Renal pelvis (tissue), 12 donors: ENCODE data around the gene ATP9A. TPM values are rescaled to one million over a fixed set of nuclear protein-coding genes. Genes with fewer than 3 reads are reported as not detected.
"Not testable (repeated sequence)": the region's sequence is repeated elsewhere in the genome, so short reads cannot be mapped to it uniquely, and the experiment has no call there.

Experiments used
- DNase-seq: peaks from one replicate; pipeline ENCODE4 v3.0.0-alpha.2; 2013
- long read RNA-seq, 16 experiments: transcript quantifications; one replicate each; lab custom pipeline, GENCODE V29; 2026
- polyA plus RNA-seq, 3 donors: library from polyadenylated mRNA; unstranded; fragments of 120-200 nt; gene quantifications; one replicate each; pipeline ENCODE4 v1.2.1, GENCODE V29; 2013; ENCODE audit not compliant: insufficient read length in 3 of 3

Gene ATP9A, protein sequence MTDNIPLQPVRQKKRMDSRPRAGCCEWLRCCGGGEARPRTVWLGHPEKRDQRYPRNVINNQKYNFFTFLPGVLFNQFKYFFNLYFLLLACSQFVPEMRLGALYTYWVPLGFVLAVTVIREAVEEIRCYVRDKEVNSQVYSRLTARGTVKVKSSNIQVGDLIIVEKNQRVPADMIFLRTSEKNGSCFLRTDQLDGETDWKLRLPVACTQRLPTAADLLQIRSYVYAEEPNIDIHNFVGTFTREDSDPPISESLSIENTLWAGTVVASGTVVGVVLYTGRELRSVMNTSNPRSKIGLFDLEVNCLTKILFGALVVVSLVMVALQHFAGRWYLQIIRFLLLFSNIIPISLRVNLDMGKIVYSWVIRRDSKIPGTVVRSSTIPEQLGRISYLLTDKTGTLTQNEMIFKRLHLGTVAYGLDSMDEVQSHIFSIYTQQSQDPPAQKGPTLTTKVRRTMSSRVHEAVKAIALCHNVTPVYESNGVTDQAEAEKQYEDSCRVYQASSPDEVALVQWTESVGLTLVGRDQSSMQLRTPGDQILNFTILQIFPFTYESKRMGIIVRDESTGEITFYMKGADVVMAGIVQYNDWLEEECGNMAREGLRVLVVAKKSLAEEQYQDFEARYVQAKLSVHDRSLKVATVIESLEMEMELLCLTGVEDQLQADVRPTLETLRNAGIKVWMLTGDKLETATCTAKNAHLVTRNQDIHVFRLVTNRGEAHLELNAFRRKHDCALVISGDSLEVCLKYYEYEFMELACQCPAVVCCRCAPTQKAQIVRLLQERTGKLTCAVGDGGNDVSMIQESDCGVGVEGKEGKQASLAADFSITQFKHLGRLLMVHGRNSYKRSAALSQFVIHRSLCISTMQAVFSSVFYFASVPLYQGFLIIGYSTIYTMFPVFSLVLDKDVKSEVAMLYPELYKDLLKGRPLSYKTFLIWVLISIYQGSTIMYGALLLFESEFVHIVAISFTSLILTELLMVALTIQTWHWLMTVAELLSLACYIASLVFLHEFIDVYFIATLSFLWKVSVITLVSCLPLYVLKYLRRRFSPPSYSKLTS
- polyA plus RNA-seq = 10 to 100 TPM; 55.8 to 60.1 (median 56.9) TPM
- long read RNA-seq, donor 1, full-length matches to known transcripts = 2 of 2 reads
- long read RNA-seq, donor 1, partial matches to known transcripts = 0 of 2 reads
- long read RNA-seq, donor 1, other reads (novel, unspliced or antisense) = 0 of 2 reads
- long read RNA-seq, donor 2, full-length matches to known transcripts = 4 of 4 reads
- long read RNA-seq, donor 2, partial matches to known transcripts = 0 of 4 reads
- long read RNA-seq, donor 2, other reads (novel, unspliced or antisense) = 0 of 4 reads
- long read RNA-seq, donor 3, full-length matches to known transcripts = 2 of 2 reads
- long read RNA-seq, donor 3, partial matches to known transcripts = 0 of 2 reads
- long read RNA-seq, donor 3, other reads (novel, unspliced or antisense) = 0 of 2 reads
- long read RNA-seq, donor 4, full-length matches to known transcripts = 4 of 4 reads
- long read RNA-seq, donor 4, partial matches to known transcripts = 0 of 4 reads
- long read RNA-seq, donor 4, other reads (novel, unspliced or antisense) = 0 of 4 reads
- long read RNA-seq, donor 5, full-length matches to known transcripts = 2 of 2 reads
- long read RNA-seq, donor 5, partial matches to known transcripts = 0 of 2 reads
- long read RNA-seq, donor 5, other reads (novel, unspliced or antisense) = 0 of 2 reads
- long read RNA-seq, donor 6, full-length matches to known transcripts = 6 of 6 reads
- long read RNA-seq, donor 6, partial matches to known transcripts = 0 of 6 reads
- long read RNA-seq, donor 6, other reads (novel, unspliced or antisense) = 0 of 6 reads
- long read RNA-seq, donor 7, full-length matches to known transcripts = 3 of 11 reads
- long read RNA-seq, donor 7, partial matches to known transcripts = 8 of 11 reads
- long read RNA-seq, donor 7, other reads (novel, unspliced or antisense) = 0 of 11 reads
- long read RNA-seq, donor 8 = 0 reads
- long read RNA-seq, donor 9, full-length matches to known transcripts = 5 of 11 reads
- long read RNA-seq, donor 9, partial matches to known transcripts = 6 of 11 reads
- long read RNA-seq, donor 9, other reads (novel, unspliced or antisense) = 0 of 11 reads
- long read RNA-seq, donor 10, full-length matches to known transcripts = 1 of 6 reads
- long read RNA-seq, donor 10, partial matches to known transcripts = 5 of 6 reads
- long read RNA-seq, donor 10, other reads (novel, unspliced or antisense) = 0 of 6 reads
- long read RNA-seq, donor 11, full-length matches to known transcripts = 3 of 3 reads
- long read RNA-seq, donor 11, partial matches to known transcripts = 0 of 3 reads
- long read RNA-seq, donor 11, other reads (novel, unspliced or antisense) = 0 of 3 reads
- long read RNA-seq, donor 12, full-length matches to known transcripts = 2 of 2 reads
- long read RNA-seq, donor 12, partial matches to known transcripts = 0 of 2 reads
- long read RNA-seq, donor 12, other reads (novel, unspliced or antisense) = 0 of 2 reads
- long read RNA-seq, donor 13, full-length matches to known transcripts = 1 of 1 reads
- long read RNA-seq, donor 13, partial matches to known transcripts = 0 of 1 reads
- long read RNA-seq, donor 13, other reads (novel, unspliced or antisense) = 0 of 1 reads
- long read RNA-seq, donor 14, full-length matches to known transcripts = 8 of 23 reads
- long read RNA-seq, donor 14, partial matches to known transcripts = 15 of 23 reads
- long read RNA-seq, donor 14, other reads (novel, unspliced or antisense) = 0 of 23 reads
- long read RNA-seq, donor 15, full-length matches to known transcripts = 5 of 11 reads
- long read RNA-seq, donor 15, partial matches to known transcripts = 6 of 11 reads
- long read RNA-seq, donor 15, other reads (novel, unspliced or antisense) = 0 of 11 reads
- long read RNA-seq, donor 16, full-length matches to known transcripts = 4 of 4 reads
- long read RNA-seq, donor 16, partial matches to known transcripts = 0 of 4 reads
- long read RNA-seq, donor 16, other reads (novel, unspliced or antisense) = 0 of 4 reads

DNA sequence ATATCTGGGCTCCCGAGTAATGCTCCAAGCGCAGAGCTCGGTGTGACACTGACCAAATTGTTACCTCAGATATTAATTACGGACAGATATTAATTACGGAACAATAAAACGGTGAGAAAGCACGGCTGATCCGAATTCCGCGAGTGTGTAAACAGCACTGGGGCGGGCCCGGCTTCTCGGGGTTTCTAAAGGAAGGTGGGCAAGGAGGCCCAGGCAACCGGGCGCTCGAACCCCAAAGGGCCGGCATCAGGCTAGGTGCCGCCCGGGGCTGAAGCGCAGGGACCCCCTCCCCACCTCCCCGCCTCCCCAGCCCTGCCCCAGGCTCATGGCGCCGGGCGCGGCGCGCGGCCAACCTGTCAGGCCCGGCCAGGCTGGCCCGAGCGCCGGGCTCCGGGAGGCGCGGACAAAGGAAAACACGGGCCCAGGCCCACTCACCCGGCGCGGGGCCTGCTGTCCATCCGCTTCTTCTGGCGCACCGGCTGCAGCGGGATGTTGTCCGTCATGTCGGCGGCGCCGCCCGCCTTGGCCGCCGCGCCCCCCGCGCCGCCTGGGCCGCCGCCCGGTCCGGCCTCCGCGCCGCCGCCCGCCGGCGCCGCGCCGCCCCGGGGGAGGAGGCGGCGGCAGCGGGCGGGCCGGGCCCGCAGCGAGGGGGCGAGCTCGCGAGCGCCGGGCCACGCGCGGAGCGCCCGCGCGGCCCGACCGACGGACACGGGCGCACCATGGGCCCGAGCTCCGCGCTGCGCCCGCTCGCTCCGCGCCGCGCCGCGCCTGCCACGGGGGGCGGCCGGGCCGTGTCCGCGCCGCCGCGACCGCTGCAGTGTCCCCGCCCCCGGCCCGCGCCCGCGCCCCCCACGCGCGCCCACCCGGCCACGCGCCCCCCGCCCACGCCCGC lies at the start of gene ATP9A:
TSS of gene ATP9A (minus strand) at position 524 of the 892 bp plus-strand sequence. CDS start at position 503, 21 bp downstream.
- DNase-seq = no peak

- DNase-seq = not testable (repeated sequence)
Measured at GRCh38 chr20:51816856-51817255, 48.7 kb upstream of the ATP9A start.

- no peak for DNase-seq
Measured at GRCh38 chr20:51815383-51816076, 47.3 kb upstream of the ATP9A start.

DNA sequence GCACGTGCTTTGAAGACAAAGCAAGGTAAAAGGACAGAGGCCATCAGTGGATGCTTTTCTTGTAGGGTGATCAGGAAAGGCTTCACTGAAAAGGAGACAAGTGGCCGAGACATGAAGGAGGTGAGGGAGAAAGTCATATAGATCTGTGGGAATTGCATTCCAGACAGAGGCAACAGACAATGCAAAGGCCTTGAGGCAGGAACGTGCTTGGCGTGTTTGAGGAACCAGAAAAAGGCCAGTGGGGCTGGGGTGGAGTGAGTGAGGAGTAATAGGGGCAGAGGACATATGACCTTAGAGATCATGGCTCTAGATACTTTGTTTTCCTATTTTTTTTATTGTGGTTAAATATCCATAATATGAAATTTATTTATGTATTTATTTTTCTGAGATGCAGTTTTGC lies 44.7 kb upstream of the ATP9A start:
- DNase-seq = no peak

DNA sequence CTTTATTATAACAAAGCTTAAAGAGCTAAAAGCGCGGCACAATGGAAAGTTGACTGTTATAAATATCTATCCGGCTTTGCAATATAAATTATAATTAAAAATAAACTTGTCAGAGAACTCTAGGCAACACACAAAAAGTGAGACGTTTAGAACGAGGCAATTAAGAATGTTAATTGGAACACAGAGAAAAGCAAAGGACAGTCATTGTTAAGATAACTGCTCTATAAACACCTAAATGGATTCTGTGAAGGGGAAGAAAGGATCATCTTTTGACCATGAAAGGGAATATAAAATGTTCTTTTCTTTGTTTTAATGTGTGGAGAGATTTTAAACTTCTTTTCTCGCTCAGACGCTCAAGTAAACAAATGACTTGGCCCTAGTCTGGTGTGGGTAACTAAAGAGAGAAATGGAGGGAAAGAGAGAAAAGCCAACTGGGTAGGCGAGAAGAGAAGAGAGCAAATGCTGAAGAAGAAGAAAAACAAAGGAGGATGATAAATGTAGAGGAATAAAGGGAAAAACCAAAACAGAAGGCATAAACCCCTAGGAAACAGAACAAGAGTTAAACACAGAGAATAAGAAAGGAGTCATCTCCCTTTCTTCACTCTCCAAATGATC lies 43.4 kb upstream of the ATP9A start:
- no peak for DNase-seq

- no peak for DNase-seq
Measured at GRCh38 chr20:51811042-51811355, 42.8 kb upstream of the ATP9A start.

DNA sequence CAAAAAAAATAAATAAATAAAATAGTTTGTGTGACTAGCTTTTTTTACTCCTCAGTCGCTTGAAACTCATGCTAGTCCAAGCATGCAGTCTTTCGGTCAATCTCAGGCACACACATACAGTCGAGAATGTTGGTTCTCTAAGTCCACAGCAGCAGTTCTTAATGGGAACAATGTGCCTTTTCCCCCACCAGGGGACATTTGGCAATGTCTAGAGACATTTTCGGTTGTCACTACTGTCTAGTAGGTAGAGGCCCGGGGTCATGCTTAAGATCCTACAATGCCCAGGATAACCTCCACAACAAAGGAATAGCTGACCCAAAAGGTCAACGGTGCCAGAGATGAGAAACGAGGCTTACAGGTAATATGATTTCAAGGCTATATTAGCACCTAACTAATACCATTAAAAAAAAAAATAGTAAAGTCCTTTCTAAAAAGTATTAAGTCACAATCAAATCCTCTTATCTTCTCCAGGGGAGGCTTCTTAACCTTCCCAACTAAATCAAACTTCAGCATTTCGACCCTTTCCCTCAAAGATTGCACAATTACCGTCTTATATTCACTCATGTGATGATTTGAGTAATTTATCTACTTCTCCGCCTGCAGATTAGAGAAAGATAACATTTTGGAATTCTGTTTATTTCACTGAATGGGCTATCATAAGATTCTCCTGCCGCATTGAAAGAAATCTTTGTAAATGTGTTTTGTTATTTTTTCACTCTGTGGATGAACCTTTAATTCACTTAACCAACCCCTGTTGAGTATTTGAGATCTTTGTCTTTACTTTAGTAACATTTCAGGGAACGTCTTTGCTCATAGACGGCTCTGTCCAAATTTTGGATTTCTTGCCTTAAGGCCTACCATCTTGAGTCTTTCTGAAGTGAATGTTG lies 42.2 kb upstream of the ATP9A start:
- no peak for DNase-seq

- no peak for DNase-seq
Measured at GRCh38 chr20:51807720-51808250, 39.6 kb upstream of the ATP9A start.

GRCh38 chr20:51804754-51805153 lies 36.6 kb upstream of the ATP9A start:
- DNase-seq = no peak

DNA sequence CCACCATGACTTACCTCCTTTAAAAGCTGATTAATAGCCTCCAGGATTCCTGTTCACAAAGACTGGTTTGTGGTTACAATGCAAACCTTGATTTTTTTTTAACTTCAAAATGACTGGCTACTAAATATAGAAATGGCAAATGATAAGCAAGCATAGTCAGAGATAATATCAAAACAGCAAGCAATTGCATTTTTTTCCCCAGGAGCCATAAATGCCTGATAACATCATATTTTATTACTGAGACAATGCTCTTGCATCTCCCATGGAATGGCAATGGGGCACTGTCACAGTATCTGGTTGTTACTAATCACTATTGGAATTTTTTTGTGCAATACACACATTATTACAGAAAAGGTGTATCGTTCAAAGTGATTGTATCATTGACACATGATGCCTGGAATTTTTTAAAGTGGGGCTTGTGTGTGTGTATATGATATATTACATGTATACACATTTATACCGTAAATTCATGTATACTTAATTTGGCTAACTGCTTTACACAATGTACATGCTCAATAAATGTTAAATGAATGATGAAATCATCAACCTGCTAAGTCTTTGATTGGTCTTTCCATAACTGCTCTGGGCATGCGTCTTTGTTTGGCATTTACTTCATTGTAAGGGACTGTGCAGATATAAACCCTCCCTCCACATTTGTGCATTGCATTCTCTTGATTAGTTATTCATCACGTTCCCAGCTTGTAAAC lies 35.1 kb upstream of the ATP9A start:
- DNase-seq = no peak

DNA sequence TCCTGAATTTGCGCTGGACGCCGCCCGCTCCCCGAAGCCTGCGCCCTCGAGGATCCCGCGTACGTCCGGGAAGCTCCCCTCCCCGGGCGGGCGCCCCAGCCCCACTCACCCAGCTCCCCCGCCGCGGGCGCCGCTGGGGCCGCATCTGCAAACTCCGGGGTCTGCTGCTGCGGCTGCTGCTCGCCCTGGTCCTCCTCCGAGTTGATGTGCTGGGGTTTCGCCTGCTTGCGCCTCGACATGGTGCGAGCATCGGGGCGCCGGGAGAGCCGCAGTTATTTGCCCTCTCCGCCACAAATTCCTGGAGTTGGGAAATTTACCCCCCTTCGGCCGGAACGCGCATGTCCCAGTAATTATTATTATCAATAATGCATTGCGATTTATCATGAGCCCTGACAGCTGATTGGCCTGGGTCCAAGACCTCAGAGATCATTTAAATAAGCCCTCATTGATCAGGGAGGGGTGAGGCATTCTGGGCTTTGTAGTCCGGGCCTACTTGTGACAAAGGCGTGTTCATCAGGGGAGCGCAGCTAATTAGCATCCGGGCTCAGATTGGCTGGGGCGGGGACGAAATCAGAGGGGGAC lies 34.1 kb upstream of the ATP9A start, which contains the start of gene SALL4:
TSS of gene SALL4 (minus strand) at position 352 of the 582 bp plus-strand sequence. CDS start at position 239, 113 bp downstream.
- DNase-seq = peak; percentile 47

GRCh38 chr20:51801823-51802123 lies 33.6 kb upstream of the ATP9A start:
- DNase-seq = no peak

DNA sequence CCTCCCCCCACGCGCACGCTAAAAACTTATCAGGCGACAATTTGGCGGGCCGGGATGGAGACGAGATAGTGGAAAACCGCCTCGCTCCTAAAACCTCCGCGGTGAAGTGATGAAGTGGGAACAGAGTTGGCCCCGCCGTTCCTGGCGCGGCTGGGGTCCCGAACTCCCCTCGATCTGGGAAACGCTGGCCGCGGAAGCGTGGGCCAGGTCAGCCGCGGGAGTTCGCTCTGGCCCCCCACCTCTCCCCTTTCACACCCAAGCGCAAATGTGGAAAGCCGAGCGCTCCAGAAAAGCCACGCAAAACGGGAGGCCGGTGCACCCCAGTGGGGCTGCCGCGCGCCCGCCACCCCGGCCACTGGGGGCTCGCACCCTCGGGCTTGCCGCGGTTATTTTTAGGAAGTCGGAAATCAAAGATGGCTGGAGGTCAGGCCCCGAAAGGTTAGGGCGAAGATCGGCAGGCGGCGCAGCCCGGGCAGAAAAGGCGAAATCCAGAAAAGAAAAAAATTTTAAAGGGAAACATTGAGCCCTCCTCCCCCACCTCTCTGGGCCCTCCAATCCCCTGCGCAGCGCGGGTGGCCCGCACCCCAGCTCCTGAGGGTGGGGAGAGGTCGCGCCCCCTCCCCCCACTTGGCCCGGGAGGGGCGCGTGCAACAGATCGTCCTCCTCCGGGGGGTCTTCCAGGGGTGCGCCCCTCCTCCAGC lies 33.1 kb upstream of the ATP9A start:
- peak; percentile 28 for DNase-seq
